Measurements from ENCODE around the gene BPTF.
A peak's percentile ranks its signal among the peaks of the same experiment; 100 is the strongest.

The BPTF gene

DNA sequence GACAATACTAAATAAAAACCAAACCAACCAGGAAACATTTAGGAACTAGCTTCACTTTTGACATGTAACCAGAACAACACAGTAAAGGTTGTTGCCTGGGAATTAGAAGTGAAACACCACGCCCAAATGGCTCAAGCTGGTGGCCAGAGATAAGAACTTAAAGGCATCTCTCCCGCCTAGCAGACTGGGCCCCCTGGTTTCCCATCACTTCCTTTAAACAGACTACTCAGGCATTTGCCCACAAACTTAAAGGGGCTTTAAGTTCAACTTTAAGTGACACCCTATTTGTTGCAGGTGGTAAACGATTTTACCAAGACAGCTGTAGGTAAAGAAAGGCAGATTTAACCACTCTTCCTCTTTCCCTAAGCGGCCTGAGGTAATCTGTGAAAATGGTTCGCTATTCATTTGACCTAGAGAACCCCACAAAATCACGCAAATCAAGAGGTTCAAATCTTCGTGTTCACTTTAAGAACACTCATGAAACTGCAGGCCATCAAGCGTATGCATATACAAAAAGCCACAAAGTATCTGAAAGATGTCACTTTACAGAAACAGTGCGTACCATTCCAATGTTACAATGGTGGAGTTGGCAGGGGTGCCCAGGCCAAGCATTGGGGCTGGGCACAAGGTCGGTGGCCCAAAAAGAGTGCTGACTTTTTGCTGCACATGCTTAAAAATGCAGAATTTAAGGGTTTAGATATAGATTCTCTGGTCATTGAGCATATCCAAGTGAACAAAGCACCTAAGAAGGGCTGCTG, 40.8 kb upstream of the BPTF start:
- H3K27me3 ChIP-seq (ENCODE audit: low read length) = no peaks in the 10 kb centered on the region
- no peaks in the 10 kb centered on the region for H3K79me2 ChIP-seq (ENCODE audit: insufficient read depth, low read length)
- no peak overlapping the region for H3K27ac ChIP-seq (ENCODE audit: low read depth, low read length)
- no peaks in the 10 kb centered on the region for H3K9me3 ChIP-seq (ENCODE audit: insufficient read depth, low read length)
- H3F3A ChIP-seq (ENCODE audit: insufficient read depth) = no peaks in the 10 kb centered on the region
- H3K9me2 ChIP-seq (replicated peaks; ENCODE audit: insufficient read depth, low read length) = no peaks in the 10 kb centered on the region
- TF ChIP-seq EZH2phosphoT487 (conservative IDR thresholded peaks at IDR 0.05; ENCODE audit: low read length) = no peak
- TF ChIP-seq, protein P1, sequence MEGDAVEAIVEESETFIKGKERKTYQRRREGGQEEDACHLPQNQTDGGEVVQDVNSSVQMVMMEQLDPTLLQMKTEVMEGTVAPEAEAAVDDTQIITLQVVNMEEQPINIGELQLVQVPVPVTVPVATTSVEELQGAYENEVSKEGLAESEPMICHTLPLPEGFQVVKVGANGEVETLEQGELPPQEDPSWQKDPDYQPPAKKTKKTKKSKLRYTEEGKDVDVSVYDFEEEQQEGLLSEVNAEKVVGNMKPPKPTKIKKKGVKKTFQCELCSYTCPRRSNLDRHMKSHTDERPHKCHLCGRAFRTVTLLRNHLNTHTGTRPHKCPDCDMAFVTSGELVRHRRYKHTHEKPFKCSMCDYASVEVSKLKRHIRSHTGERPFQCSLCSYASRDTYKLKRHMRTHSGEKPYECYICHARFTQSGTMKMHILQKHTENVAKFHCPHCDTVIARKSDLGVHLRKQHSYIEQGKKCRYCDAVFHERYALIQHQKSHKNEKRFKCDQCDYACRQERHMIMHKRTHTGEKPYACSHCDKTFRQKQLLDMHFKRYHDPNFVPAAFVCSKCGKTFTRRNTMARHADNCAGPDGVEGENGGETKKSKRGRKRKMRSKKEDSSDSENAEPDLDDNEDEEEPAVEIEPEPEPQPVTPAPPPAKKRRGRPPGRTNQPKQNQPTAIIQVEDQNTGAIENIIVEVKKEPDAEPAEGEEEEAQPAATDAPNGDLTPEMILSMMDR (IDR thresholded peaks at IDR 0.05; ENCODE audit: insufficient read depth, low read length, poor library complexity, severe bottlenecking) = no peak
- no peak overlapping the region for H3K4me2 ChIP-seq (ENCODE audit: low read depth, low read length, poor library complexity, severe bottlenecking)
- H4K20me1 ChIP-seq (ENCODE audit: low read depth, low read length) = no peaks in the 10 kb centered on the region
- no peak overlapping the region for H3K4me3 ChIP-seq (ENCODE audit: insufficient read depth, low read length, poor library complexity, severe bottlenecking)
- no peak overlapping the region for H3K9ac ChIP-seq (ENCODE audit: low read length)
- H3K36me3 ChIP-seq (ENCODE audit: low read length) = no peaks in the 10 kb centered on the region
- no peak overlapping the region for H2AFZ ChIP-seq (ENCODE audit: low read depth, low read length, severe bottlenecking)

DNA sequence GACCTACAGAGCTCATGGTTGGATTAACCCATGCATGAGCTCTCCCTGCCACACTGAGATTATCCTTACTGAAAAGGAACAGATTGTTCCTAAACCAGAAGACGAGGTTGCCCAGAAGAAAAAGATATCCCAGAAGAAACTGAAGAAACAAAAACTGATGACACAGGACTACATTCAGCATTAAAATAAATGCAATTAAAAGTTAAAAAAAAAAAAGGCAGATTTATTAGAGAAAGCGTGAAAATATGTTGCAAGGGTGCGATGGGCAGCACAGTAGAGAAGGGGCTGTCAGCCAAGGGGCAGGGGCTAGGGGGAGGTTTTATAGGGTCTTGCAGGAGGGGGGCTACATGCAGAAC, 40.2 kb upstream of the BPTF start:
- H3K36me3 ChIP-seq (ENCODE audit: low read length) = no peaks in the 10 kb centered on the region
- H3K27ac ChIP-seq (ENCODE audit: low read depth, low read length) = no peak overlapping the region
- no peaks in the 10 kb centered on the region for H3F3A ChIP-seq (ENCODE audit: insufficient read depth)
- H3K9ac ChIP-seq (ENCODE audit: low read length) = no peak overlapping the region
- no peaks in the 10 kb centered on the region for H3K27me3 ChIP-seq (ENCODE audit: low read length)
- H2AFZ ChIP-seq (ENCODE audit: low read depth, low read length, severe bottlenecking) = no peak overlapping the region
- H3K79me2 ChIP-seq (ENCODE audit: insufficient read depth, low read length) = no peaks in the 10 kb centered on the region
- H3K4me2 ChIP-seq (ENCODE audit: low read depth, low read length, poor library complexity, severe bottlenecking) = no peak overlapping the region
- H4K20me1 ChIP-seq (ENCODE audit: low read depth, low read length) = no peaks in the 10 kb centered on the region
- no peak for TF ChIP-seq EZH2phosphoT487 (conservative IDR thresholded peaks at IDR 0.05; ENCODE audit: low read length)
- H3K9me3 ChIP-seq (ENCODE audit: insufficient read depth, low read length) = no peaks in the 10 kb centered on the region
- H3K4me3 ChIP-seq (ENCODE audit: insufficient read depth, low read length, poor library complexity, severe bottlenecking) = no peak overlapping the region
- H3K9me2 ChIP-seq (replicated peaks; ENCODE audit: insufficient read depth, low read length) = no peaks in the 10 kb centered on the region

DNA sequence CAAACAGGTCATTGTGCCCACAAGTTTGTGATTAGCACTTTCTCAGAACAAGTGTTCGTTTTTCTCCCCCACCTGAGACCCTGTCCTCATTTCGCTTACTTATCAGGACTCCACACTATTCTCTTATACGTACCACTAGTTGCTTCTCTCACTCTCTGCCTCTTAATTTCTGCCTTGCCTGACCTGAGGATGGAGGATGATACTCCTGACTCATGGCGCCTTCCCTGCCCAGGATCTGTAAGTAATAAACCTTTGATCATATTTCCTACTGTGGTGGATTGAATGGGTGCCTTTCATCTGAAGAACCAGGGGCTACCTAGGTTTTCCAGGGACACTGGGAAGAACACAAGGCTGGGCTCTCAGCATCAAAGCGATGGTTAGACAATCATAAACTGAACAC, 39.8 kb upstream of the BPTF start:
- H3K27ac ChIP-seq (ENCODE audit: low read depth, low read length) = no peak overlapping the region
- no peaks in the 10 kb centered on the region for H3K9me3 ChIP-seq (ENCODE audit: insufficient read depth, low read length)
- H3F3A ChIP-seq (ENCODE audit: insufficient read depth) = no peaks in the 10 kb centered on the region
- H3K4me3 ChIP-seq (ENCODE audit: insufficient read depth, low read length, poor library complexity, severe bottlenecking) = no peak overlapping the region
- TF ChIP-seq, protein P1 (IDR thresholded peaks at IDR 0.05; ENCODE audit: insufficient read depth, low read length, poor library complexity, severe bottlenecking) = no peak
- TF ChIP-seq EZH2phosphoT487 (conservative IDR thresholded peaks at IDR 0.05; ENCODE audit: low read length) = no peak
- H3K9ac ChIP-seq (ENCODE audit: low read length) = no peak overlapping the region
- H3K27me3 ChIP-seq (ENCODE audit: low read length) = no peaks in the 10 kb centered on the region
- H3K9me2 ChIP-seq (replicated peaks; ENCODE audit: insufficient read depth, low read length) = no peaks in the 10 kb centered on the region
- no peak overlapping the region for H3K4me2 ChIP-seq (ENCODE audit: low read depth, low read length, poor library complexity, severe bottlenecking)
- no peaks in the 10 kb centered on the region for H3K36me3 ChIP-seq (ENCODE audit: low read length)
- H4K20me1 ChIP-seq (ENCODE audit: low read depth, low read length) = no peaks in the 10 kb centered on the region
- no peaks in the 10 kb centered on the region for H3K79me2 ChIP-seq (ENCODE audit: insufficient read depth, low read length)
- no peak overlapping the region for H2AFZ ChIP-seq (ENCODE audit: low read depth, low read length, severe bottlenecking)

DNA sequence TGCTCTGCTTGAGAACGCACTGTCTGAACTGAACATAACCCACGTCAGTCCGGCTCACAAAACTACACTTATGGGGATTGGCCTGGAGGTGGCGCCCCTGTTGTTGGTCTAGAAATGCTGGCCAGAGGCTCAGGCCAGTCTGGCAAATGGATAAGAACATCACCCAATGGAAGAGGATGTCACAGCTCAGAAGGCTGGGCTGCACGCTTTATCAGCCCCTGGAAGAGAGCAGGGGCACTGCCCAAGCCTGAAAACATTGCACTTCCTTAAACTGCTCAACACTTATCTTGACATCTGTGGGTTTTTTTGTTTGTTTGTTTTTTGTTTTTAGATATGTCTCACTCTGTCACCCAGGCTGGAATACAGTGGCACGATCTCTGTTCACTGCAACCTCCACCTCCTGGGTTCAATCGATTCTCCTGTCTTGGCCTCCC, 24.8 kb upstream of the BPTF start:
- H3F3A ChIP-seq (ENCODE audit: insufficient read depth) = peaks cover 8% of the 10 kb centered on the region
- no peak overlapping the region; the same call in 1 of the 2 replicates for H3K27ac ChIP-seq (ENCODE audit: low read depth, low read length)
- no peaks in the 10 kb centered on the region for H4K20me1 ChIP-seq (ENCODE audit: low read depth, low read length)
- H3K4me3 ChIP-seq (ENCODE audit: insufficient read depth, low read length, poor library complexity, severe bottlenecking) = no peak overlapping the region
- no peak for TF ChIP-seq EZH2phosphoT487 (conservative IDR thresholded peaks at IDR 0.05; ENCODE audit: low read length)
- TF ChIP-seq, protein P1 (IDR thresholded peaks at IDR 0.05; ENCODE audit: insufficient read depth, low read length, poor library complexity, severe bottlenecking) = peak; percentile 86
- H3K79me2 ChIP-seq (ENCODE audit: insufficient read depth, low read length) = no peaks in the 10 kb centered on the region
- no peaks in the 10 kb centered on the region for H3K9me3 ChIP-seq (ENCODE audit: insufficient read depth, low read length)
- H3K9me2 ChIP-seq (replicated peaks; ENCODE audit: insufficient read depth, low read length) = no peaks in the 10 kb centered on the region
- H3K9ac ChIP-seq (ENCODE audit: low read length) = no peak overlapping the region
- H3K27me3 ChIP-seq (ENCODE audit: low read length) = no peaks in the 10 kb centered on the region
- peak overlapping the region; percentile 10 for H2AFZ ChIP-seq (ENCODE audit: low read depth, low read length, severe bottlenecking)
- H3K4me2 ChIP-seq (ENCODE audit: low read depth, low read length, poor library complexity, severe bottlenecking) = no peak overlapping the region
- H3K36me3 ChIP-seq (ENCODE audit: low read length) = no peaks in the 10 kb centered on the region

Measured in SU-DHL-6 (cell line).